ENCODE data around the gene MSRB3. TPM values are rescaled to one million over a fixed set of nuclear protein-coding genes. Genes with fewer than 3 reads are reported as not detected.

The MSRB3 gene
- total and polyA plus RNA-seq, 2 of the 8 experiments (the other 6 are each of a cell fraction or from before 2014, with no cell fraction given): 0.32 to 1.2 TPM

DNA sequence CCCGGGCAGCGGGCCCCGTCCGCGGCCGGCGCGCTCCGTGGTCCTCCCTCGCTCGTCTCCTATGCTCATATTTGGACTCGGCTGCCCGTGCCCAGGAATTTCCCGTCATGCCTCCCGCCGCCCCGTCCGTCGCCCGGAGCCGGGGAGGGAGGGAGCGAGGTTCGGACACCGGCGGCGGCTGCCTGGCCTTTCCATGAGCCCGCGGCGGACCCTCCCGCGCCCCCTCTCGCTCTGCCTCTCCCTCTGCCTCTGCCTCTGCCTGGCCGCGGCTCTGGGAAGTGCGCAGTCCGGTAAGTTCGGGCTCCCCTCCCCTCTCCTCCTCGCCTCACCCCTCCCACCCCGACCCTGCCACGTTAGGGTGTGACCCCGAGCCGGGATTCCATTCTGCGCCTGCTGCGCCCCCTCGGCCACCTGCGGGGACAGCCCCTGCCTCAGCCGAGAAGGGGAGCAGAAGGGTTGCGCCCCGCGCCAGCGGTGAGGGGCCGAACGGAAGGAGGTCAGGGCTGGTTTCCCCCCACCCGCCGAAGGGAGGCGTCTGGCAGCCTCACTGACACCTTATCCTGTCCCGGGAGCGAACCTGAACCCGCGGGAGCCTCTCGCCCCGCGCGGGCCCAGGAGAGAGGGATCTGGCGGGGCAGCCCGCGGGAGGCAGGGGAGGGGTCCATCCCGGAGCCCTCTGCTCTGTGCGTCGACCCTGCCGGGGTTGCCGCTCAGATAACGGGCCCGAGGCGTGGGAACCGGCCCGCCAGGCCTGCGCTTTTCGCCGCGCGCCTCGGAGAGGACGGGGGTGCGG is at the start of gene MSRB3 (continued):
- TF ChIP-seq EGR1 (IDR thresholded peaks at IDR 0.05; ENCODE audit: borderline replicate concordance, low read depth, low read length) (peak; percentile 69; the same call in 1 of the 2 replicates), CREB1 (IDR thresholded peaks at IDR 0.05) (0 out of 2 replicates have a peak, but pooled peaks have one; percentile 6), SIN3A (conservative IDR thresholded peaks at IDR 0.05 in 1 of 2, IDR thresholded peaks at IDR 0.05 in 1 of 2; ENCODE audit: low read depth in 1 of 2, low read length in 2 of 2) (0 out of 4 replicates have a peak, but pooled peaks of 1 of the 2 experiments have one; percentile 26), TCF12 (IDR thresholded peaks at IDR 0.05; ENCODE audit: low read depth, low read length) (0 out of 2 replicates have a peak, but pooled peaks have one; percentile 61), EZH2 (IDR thresholded peaks at IDR 0.05; ENCODE audit: low read depth, low read length, severe bottlenecking) (peak; percentile 16), TEAD4 (IDR thresholded peaks at IDR 0.05; ENCODE audit: low read depth, low read length) (peak; percentile 82), HDAC6 (IDR thresholded peaks at IDR 0.05; ENCODE audit: low read depth, low read length) (no peak)
- TF ChIP-seq, protein P1, sequence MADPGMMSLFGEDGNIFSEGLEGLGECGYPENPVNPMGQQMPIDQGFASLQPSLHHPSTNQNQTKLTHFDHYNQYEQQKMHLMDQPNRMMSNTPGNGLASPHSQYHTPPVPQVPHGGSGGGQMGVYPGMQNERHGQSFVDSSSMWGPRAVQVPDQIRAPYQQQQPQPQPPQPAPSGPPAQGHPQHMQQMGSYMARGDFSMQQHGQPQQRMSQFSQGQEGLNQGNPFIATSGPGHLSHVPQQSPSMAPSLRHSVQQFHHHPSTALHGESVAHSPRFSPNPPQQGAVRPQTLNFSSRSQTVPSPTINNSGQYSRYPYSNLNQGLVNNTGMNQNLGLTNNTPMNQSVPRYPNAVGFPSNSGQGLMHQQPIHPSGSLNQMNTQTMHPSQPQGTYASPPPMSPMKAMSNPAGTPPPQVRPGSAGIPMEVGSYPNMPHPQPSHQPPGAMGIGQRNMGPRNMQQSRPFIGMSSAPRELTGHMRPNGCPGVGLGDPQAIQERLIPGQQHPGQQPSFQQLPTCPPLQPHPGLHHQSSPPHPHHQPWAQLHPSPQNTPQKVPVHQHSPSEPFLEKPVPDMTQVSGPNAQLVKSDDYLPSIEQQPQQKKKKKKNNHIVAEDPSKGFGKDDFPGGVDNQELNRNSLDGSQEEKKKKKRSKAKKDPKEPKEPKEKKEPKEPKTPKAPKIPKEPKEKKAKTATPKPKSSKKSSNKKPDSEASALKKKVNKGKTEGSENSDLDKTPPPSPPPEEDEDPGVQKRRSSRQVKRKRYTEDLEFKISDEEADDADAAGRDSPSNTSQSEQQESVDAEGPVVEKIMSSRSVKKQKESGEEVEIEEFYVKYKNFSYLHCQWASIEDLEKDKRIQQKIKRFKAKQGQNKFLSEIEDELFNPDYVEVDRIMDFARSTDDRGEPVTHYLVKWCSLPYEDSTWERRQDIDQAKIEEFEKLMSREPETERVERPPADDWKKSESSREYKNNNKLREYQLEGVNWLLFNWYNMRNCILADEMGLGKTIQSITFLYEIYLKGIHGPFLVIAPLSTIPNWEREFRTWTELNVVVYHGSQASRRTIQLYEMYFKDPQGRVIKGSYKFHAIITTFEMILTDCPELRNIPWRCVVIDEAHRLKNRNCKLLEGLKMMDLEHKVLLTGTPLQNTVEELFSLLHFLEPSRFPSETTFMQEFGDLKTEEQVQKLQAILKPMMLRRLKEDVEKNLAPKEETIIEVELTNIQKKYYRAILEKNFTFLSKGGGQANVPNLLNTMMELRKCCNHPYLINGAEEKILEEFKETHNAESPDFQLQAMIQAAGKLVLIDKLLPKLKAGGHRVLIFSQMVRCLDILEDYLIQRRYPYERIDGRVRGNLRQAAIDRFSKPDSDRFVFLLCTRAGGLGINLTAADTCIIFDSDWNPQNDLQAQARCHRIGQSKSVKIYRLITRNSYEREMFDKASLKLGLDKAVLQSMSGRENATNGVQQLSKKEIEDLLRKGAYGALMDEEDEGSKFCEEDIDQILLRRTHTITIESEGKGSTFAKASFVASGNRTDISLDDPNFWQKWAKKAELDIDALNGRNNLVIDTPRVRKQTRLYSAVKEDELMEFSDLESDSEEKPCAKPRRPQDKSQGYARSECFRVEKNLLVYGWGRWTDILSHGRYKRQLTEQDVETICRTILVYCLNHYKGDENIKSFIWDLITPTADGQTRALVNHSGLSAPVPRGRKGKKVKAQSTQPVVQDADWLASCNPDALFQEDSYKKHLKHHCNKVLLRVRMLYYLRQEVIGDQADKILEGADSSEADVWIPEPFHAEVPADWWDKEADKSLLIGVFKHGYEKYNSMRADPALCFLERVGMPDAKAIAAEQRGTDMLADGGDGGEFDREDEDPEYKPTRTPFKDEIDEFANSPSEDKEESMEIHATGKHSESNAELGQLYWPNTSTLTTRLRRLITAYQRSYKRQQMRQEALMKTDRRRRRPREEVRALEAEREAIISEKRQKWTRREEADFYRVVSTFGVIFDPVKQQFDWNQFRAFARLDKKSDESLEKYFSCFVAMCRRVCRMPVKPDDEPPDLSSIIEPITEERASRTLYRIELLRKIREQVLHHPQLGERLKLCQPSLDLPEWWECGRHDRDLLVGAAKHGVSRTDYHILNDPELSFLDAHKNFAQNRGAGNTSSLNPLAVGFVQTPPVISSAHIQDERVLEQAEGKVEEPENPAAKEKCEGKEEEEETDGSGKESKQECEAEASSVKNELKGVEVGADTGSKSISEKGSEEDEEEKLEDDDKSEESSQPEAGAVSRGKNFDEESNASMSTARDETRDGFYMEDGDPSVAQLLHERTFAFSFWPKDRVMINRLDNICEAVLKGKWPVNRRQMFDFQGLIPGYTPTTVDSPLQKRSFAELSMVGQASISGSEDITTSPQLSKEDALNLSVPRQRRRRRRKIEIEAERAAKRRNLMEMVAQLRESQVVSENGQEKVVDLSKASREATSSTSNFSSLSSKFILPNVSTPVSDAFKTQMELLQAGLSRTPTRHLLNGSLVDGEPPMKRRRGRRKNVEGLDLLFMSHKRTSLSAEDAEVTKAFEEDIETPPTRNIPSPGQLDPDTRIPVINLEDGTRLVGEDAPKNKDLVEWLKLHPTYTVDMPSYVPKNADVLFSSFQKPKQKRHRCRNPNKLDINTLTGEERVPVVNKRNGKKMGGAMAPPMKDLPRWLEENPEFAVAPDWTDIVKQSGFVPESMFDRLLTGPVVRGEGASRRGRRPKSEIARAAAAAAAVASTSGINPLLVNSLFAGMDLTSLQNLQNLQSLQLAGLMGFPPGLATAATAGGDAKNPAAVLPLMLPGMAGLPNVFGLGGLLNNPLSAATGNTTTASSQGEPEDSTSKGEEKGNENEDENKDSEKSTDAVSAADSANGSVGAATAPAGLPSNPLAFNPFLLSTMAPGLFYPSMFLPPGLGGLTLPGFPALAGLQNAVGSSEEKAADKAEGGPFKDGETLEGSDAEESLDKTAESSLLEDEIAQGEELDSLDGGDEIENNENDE (IDR thresholded peaks at IDR 0.05; ENCODE audit: insufficient replicate concordance, low read length): no peak
- TF ChIP-seq, protein P2, sequence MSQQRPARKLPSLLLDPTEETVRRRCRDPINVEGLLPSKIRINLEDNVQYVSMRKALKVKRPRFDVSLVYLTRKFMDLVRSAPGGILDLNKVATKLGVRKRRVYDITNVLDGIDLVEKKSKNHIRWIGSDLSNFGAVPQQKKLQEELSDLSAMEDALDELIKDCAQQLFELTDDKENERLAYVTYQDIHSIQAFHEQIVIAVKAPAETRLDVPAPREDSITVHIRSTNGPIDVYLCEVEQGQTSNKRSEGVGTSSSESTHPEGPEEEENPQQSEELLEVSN (IDR thresholded peaks at IDR 0.05): peak; percentile 14; the same call in 1 of the 2 replicates
